HL-60 (cell line): Measurements from ENCODE around the gene FTO.

Experiments
- DNase-seq, 2 experiments: peaks; one replicate each; pipeline ENCODE4 v3.0.0-alpha.2; 2010 to 2020; ENCODE audit warnings: low read depth in 1 of 2, low spot score in 1 of 2
- H3K27ac ChIP-seq: fragments of 250-450 bp; sonication (Bioruptor Pico); replicated peaks from 2 replicates; pipeline ENCODE4 v1.5.1; 2020; ENCODE audit warnings: mild to moderate bottlenecking, moderate library complexity
- H3K27me3 ChIP-seq: fragments of 250-450 bp; sonication (Bioruptor Pico); 2 replicates; pipeline ENCODE4 v1.5.1; 2021; ENCODE audit warnings: mild to moderate bottlenecking, moderate library complexity; ENCODE audit not compliant: insufficient read depth, poor library complexity, severe bottlenecking
- H3K4me3 ChIP-seq: replicated peaks from 2 replicates; pipeline ENCODE4 v1.5.1; 2011; ENCODE audit warnings: mild to moderate bottlenecking, control low read depth, low read length; ENCODE audit not compliant: insufficient read depth
- GABPA ChIP-seq: IDR thresholded peaks from 2 replicates; pipeline ENCODE4 v1.6.1; 2012; ENCODE audit warnings: low read depth
- POLR2AphosphoS5 ChIP-seq: IDR thresholded peaks from 2 replicates; pipeline ENCODE4 v1.6.1; 2012; ENCODE audit warnings: low read depth
- SPI1 ChIP-seq: IDR thresholded peaks from 2 replicates; pipeline ENCODE4 v1.6.1; 2012; ENCODE audit warnings: low read depth, mild to moderate bottlenecking, borderline replicate concordance
- TF ChIP-seq, protein P1 (sequence below): IDR thresholded peaks from one replicate; pipeline ENCODE4 v1.5.1; 2011; ENCODE audit warnings: low read length, control low read depth, inconsistent platforms; ENCODE audit not compliant: insufficient read depth
- TF ChIP-seq, protein P2 (sequence below): IDR thresholded peaks from 2 replicates; pipeline ENCODE4 v1.6.1; 2012; ENCODE audit warnings: low read depth; ENCODE audit not compliant: insufficient replicate concordance

FTO gene

DNA sequence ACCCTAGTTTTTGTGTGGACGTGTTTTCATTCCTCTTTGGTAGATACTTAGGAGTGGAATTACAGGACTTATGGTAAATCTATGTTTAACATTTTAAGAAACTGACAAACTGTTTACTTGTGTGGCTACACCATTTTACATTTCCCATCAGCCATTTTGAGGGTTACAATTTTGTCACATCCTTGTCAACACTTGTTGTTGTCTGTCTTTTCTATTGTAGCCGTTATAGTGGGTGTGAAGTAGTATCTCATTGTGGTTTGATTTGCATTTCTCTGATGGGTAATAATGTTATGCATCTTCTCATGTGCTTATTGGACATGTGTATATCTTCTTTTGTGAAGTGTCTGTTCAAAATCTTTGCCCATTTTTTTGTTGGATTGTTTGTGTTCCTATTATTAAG, 4.5 kb downstream of the FTO start:
- no peak overlapping the region for H3K27ac ChIP-seq
- no peak for DNase-seq
- H3K27me3 ChIP-seq, result no peaks in the 10 kb centered on the region
- no peak for TF ChIP-seq GABPA
- no peak for TF ChIP-seq POLR2AphosphoS5
- TF ChIP-seq, protein P1, sequence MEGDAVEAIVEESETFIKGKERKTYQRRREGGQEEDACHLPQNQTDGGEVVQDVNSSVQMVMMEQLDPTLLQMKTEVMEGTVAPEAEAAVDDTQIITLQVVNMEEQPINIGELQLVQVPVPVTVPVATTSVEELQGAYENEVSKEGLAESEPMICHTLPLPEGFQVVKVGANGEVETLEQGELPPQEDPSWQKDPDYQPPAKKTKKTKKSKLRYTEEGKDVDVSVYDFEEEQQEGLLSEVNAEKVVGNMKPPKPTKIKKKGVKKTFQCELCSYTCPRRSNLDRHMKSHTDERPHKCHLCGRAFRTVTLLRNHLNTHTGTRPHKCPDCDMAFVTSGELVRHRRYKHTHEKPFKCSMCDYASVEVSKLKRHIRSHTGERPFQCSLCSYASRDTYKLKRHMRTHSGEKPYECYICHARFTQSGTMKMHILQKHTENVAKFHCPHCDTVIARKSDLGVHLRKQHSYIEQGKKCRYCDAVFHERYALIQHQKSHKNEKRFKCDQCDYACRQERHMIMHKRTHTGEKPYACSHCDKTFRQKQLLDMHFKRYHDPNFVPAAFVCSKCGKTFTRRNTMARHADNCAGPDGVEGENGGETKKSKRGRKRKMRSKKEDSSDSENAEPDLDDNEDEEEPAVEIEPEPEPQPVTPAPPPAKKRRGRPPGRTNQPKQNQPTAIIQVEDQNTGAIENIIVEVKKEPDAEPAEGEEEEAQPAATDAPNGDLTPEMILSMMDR, result no peak
- TF ChIP-seq, protein P2, sequence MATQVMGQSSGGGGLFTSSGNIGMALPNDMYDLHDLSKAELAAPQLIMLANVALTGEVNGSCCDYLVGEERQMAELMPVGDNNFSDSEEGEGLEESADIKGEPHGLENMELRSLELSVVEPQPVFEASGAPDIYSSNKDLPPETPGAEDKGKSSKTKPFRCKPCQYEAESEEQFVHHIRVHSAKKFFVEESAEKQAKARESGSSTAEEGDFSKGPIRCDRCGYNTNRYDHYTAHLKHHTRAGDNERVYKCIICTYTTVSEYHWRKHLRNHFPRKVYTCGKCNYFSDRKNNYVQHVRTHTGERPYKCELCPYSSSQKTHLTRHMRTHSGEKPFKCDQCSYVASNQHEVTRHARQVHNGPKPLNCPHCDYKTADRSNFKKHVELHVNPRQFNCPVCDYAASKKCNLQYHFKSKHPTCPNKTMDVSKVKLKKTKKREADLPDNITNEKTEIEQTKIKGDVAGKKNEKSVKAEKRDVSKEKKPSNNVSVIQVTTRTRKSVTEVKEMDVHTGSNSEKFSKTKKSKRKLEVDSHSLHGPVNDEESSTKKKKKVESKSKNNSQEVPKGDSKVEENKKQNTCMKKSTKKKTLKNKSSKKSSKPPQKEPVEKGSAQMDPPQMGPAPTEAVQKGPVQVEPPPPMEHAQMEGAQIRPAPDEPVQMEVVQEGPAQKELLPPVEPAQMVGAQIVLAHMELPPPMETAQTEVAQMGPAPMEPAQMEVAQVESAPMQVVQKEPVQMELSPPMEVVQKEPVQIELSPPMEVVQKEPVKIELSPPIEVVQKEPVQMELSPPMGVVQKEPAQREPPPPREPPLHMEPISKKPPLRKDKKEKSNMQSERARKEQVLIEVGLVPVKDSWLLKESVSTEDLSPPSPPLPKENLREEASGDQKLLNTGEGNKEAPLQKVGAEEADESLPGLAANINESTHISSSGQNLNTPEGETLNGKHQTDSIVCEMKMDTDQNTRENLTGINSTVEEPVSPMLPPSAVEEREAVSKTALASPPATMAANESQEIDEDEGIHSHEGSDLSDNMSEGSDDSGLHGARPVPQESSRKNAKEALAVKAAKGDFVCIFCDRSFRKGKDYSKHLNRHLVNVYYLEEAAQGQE, result no peak
- no peak for TF ChIP-seq SPI1
- H3K4me3 ChIP-seq, result no peak overlapping the region

DNA sequence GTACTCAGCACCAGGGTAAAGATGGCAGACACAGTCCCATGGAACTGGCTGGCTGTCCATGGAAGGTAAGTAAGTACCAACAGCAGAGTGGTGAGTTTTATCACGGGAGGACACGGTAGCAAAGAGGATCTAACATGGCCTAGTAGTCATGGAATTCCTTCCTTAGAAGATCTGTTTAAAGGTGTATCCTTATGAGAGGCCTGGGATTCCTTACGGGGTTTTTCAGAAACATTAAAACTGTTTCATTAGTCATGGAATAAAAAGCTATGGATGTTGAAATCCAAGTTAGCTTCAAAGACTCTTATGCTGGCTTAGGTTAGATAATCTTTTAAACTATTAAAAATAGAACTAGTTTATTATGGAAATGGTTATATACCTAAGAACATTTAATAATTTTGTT, 7.4 kb downstream of the FTO start:
- H3K27ac ChIP-seq, result no peak overlapping the region
- no peak for DNase-seq
- H3K4me3 ChIP-seq, result no peak overlapping the region
- no peak for TF ChIP-seq SPI1
- no peak for TF ChIP-seq POLR2AphosphoS5
- TF ChIP-seq, protein P2, result no peak
- TF ChIP-seq, protein P1, result no peak
- TF ChIP-seq GABPA, result no peak
- no peaks in the 10 kb centered on the region for H3K27me3 ChIP-seq

DNA sequence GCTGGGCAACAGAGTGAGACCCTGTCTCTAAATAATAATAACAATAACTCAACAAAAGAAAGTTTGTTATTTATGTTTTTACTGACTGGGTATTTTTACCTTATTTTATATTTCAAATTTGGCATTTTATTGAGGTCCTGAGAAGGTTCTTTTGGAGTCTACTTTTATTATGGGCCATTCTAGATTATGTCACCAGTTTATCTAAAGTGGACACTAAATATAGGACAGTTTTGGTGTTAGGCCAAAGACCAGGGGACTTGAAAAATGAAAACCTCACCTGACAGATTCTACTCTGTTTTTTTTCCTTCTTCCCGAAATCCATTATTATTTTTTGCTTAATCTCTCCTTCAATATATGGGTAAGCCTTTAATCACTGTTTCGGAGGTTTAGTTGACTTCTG, 8.1 kb downstream of the FTO start:
- Histone ChIP-seq H3K27ac (no peak overlapping the region), H3K4me3 (no peak overlapping the region), H3K27me3 (no peaks in the 10 kb centered on the region)
- no peak for DNase-seq
- TF ChIP-seq, protein P1, result no peak
- TF ChIP-seq GABPA (no peak), SPI1 (no peak), POLR2AphosphoS5 (no peak)
- TF ChIP-seq, protein P2, result no peak
